ENCODE measurements around the gene NBPF1. TPM values are rescaled to one million over a fixed set of nuclear protein-coding genes. Genes with fewer than 3 reads are reported as not detected.

The NBPF1 gene
- total and polyA plus RNA-seq, 9 of the 15 experiments (the other 6 are each of a cell fraction or from before 2014, with no cell fraction given), result 5.2 to 42.6 (median 24.1) TPM

DNA sequence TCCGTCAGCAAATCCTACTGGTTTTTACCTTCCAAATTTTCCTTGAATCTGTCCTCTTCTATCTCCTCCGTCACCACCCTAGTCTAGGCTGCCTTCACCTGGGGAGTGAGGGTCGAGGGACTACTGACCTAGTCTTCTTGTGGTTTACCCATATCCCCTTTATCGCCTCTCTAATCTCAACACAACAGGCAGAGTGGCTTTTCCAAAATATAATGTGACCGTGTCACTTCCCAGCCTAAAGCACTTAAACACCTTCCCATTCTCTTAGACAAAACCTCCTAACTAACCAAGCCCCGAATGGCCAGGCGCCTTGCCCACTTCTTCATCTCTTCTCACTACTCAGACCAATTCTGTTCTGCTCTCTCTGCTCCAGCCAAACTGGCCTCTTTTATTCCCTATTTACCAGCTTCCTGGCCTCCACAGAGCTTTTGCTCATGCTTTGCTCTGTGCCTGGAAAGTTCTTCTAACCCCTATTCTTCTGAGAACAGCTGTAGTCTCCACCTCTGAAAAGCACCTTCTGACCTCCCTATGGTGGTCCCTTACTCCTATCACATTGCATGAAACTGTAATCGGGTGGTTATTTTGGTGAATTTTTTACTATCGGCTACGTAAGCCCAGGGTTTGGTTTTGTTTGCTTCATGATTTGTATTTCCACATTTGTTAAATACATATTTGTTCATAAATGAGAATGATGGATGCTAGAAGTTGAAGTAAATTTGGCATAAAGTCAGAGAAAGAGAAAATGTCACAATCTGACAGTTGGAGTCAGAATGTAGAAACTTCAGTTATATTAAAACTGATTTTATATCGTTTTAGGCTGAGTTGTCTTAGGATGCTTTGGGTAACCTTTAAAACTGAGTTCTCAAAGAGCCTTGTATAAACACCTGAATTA lies 1.2 kb upstream of the NBPF1 start (continued):
- TF ChIP-seq, protein P1, sequence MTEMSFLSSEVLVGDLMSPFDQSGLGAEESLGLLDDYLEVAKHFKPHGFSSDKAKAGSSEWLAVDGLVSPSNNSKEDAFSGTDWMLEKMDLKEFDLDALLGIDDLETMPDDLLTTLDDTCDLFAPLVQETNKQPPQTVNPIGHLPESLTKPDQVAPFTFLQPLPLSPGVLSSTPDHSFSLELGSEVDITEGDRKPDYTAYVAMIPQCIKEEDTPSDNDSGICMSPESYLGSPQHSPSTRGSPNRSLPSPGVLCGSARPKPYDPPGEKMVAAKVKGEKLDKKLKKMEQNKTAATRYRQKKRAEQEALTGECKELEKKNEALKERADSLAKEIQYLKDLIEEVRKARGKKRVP (CRISPR knock-in tag; IDR thresholded peaks at IDR 0.05), result peak; percentile 74
- TF ChIP-seq, protein P2, sequence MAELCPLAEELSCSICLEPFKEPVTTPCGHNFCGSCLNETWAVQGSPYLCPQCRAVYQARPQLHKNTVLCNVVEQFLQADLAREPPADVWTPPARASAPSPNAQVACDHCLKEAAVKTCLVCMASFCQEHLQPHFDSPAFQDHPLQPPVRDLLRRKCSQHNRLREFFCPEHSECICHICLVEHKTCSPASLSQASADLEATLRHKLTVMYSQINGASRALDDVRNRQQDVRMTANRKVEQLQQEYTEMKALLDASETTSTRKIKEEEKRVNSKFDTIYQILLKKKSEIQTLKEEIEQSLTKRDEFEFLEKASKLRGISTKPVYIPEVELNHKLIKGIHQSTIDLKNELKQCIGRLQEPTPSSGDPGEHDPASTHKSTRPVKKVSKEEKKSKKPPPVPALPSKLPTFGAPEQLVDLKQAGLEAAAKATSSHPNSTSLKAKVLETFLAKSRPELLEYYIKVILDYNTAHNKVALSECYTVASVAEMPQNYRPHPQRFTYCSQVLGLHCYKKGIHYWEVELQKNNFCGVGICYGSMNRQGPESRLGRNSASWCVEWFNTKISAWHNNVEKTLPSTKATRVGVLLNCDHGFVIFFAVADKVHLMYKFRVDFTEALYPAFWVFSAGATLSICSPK (IDR thresholded peaks at IDR 0.05; ENCODE audit: borderline replicate concordance), result no peak
- peak; percentile 85; the same call in 1 of the 2 replicates for TF ChIP-seq ZNF57 (CRISPR knock-in tag; IDR thresholded peaks at IDR 0.05)
- TF ChIP-seq GTF2F1 (IDR thresholded peaks at IDR 0.05; ENCODE audit: low read depth, low read length), result no peak
- peak in 1 of 2 experiments; percentile 65; a peak in 2 of 4 replicates for TF ChIP-seq SRF (CRISPR knock-in tag; IDR thresholded peaks at IDR 0.05)
- TF ChIP-seq ZNF41 (CRISPR knock-in tag; conservative IDR thresholded peaks at IDR 0.05), result peak; percentile 58
- TF ChIP-seq TCF3 (CRISPR knock-in tag; IDR thresholded peaks at IDR 0.05), result no peak
- TF ChIP-seq, protein P3, sequence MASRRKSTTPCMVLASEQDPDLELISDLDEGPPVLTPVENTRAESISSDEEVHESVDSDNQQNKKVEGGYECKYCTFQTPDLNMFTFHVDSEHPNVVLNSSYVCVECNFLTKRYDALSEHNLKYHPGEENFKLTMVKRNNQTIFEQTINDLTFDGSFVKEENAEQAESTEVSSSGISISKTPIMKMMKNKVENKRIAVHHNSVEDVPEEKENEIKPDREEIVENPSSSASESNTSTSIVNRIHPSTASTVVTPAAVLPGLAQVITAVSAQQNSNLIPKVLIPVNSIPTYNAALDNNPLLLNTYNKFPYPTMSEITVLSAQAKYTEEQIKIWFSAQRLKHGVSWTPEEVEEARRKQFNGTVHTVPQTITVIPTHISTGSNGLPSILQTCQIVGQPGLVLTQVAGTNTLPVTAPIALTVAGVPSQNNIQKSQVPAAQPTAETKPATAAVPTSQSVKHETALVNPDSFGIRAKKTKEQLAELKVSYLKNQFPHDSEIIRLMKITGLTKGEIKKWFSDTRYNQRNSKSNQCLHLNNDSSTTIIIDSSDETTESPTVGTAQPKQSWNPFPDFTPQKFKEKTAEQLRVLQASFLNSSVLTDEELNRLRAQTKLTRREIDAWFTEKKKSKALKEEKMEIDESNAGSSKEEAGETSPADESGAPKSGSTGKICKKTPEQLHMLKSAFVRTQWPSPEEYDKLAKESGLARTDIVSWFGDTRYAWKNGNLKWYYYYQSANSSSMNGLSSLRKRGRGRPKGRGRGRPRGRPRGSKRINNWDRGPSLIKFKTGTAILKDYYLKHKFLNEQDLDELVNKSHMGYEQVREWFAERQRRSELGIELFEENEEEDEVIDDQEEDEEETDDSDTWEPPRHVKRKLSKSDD (conservative IDR thresholded peaks at IDR 0.05; ENCODE audit: low read length), result no peak
- TF ChIP-seq, protein P4, sequence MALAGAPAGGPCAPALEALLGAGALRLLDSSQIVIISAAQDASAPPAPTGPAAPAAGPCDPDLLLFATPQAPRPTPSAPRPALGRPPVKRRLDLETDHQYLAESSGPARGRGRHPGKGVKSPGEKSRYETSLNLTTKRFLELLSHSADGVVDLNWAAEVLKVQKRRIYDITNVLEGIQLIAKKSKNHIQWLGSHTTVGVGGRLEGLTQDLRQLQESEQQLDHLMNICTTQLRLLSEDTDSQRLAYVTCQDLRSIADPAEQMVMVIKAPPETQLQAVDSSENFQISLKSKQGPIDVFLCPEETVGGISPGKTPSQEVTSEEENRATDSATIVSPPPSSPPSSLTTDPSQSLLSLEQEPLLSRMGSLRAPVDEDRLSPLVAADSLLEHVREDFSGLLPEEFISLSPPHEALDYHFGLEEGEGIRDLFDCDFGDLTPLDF (CRISPR knock-in tag; IDR thresholded peaks at IDR 0.05), result peak; percentile 47; the same call in 1 of the 2 replicates
